Right atrium auricular region (tissue), 2 donors: ENCODE measurements around the gene KCNB1. TPM values are rescaled to one million over a fixed set of nuclear protein-coding genes. Genes with fewer than 3 reads are reported as not detected.

Experiments used
- DNase-seq: peaks from one replicate; pipeline ENCODE4 v3.0.0-alpha.2; 2019; ENCODE audit warnings: low spot score
- H3K27ac ChIP-seq, 2 donors: fragments of 200-600 bp; sonication (generic); 1 replicate in 1 of 2; 2 replicates in 1 of 2; pipeline ENCODE4 v1.5.1; 2016 to 2019
- H3K27me3 ChIP-seq, 2 donors: fragments of 200-600 bp; sonication (generic); one replicate each; pipeline versions ENCODE4 v1.5.1 to v1.6.0; 2017 to 2019
- H3K36me3 ChIP-seq: fragments of 200-600 bp; sonication (generic); one replicate; pipeline ENCODE4 v1.5.1; 2016
- H3K4me1 ChIP-seq, 2 donors: fragments of 200-600 bp; sonication (generic); one replicate each; pipeline versions ENCODE4 v1.5.1 to v1.6.0; 2017 to 2019
- H3K4me3 ChIP-seq, 2 donors: fragments of 200-600 bp; sonication (generic); 1 replicate in 1 of 2; 2 replicates in 1 of 2; pipeline ENCODE4 v1.5.1; 2017 to 2019; ENCODE audit warnings: mild to moderate bottlenecking in 1 of 2, moderate library complexity in 1 of 2
- H3K9me3 ChIP-seq, 2 donors: fragments of 200-600 bp; sonication (generic); one replicate each; pipeline ENCODE4 v1.5.1; 2019
- total RNA-seq, 2 donors: library from RNA; depleted of rRNA; stranded (reverse); fragments of >200 nt; gene quantifications; one replicate each; pipeline ENCODE4 v1.1.0, GENCODE V29; 2016
- TF ChIP-seq, protein P1 (sequence below), 2 donors: fragments of 200-600 bp; sonication (generic); IDR thresholded peaks; one replicate each; pipeline ENCODE4 v1.5.1; 2019; ENCODE audit warnings: antibody characterized with exemption in 2 of 2

The KCNB1 gene
- total RNA-seq, 2 donors from 2014 or later: 1.4 to 2.7 TPM

DNA sequence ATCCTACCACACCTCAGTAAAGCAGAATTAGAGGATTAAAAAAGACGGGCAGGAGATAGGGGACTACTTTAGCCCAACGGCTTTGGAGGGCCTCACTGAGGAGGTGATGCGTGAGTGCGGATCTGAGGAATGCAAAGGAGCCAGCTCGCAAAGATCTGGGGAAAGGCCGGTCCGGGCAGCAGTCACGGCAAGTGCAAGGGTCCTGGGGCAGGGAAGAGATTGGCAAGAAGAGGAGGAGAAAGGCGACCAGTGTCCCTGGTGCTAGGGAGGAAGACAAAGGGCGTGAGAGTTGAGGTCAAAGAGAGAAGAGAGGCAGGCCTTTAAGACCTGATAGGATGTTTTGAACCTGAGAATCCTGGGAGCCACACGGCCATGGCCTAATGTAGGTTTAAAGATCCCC is 86.8 kb downstream of the KCNB1 start:
- TF ChIP-seq, protein P1, sequence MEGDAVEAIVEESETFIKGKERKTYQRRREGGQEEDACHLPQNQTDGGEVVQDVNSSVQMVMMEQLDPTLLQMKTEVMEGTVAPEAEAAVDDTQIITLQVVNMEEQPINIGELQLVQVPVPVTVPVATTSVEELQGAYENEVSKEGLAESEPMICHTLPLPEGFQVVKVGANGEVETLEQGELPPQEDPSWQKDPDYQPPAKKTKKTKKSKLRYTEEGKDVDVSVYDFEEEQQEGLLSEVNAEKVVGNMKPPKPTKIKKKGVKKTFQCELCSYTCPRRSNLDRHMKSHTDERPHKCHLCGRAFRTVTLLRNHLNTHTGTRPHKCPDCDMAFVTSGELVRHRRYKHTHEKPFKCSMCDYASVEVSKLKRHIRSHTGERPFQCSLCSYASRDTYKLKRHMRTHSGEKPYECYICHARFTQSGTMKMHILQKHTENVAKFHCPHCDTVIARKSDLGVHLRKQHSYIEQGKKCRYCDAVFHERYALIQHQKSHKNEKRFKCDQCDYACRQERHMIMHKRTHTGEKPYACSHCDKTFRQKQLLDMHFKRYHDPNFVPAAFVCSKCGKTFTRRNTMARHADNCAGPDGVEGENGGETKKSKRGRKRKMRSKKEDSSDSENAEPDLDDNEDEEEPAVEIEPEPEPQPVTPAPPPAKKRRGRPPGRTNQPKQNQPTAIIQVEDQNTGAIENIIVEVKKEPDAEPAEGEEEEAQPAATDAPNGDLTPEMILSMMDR (IDR thresholded peaks at IDR 0.05): no peak
- Histone ChIP-seq H3K36me3 (no peaks in the 10 kb centered on the region), H3K4me1 (peaks cover 0 to 20% of the 10 kb centered on the region in 2 donors), H3K27ac (no peak overlapping the region), H3K27me3 (no peaks in the 10 kb centered on the region), H3K9me3 (no peaks in the 10 kb centered on the region), H3K4me3 (no peak overlapping the region)
- no peak for DNase-seq

DNA sequence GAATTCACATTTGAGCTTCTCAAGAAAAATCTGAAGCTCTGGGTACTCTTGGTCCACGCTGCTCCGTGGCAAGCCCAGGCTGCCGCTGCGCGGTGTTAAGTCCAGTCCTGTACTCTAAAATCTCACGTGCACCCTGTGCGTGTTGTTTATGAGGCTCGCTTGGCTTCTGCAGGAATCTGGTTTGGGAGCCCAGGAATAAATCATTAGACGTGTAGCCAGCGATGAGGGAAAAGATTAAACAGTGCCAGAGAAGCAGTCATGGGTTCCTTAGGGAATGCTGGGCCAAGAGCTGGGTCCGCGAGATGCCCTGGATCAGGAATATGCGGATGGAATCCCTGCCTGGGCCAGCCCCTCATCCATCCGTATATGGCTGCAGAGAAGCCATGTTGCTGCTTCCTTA is 87.3 kb downstream of the KCNB1 start:
- H3K27ac ChIP-seq: no peak overlapping the region
- peaks cover 0 to 15% of the 10 kb centered on the region in 2 donors for H3K4me1 ChIP-seq
- TF ChIP-seq, protein P1 (IDR thresholded peaks at IDR 0.05): no peak
- H3K9me3 ChIP-seq: no peaks in the 10 kb centered on the region
- no peaks in the 10 kb centered on the region for H3K27me3 ChIP-seq
- H3K4me3 ChIP-seq: no peak overlapping the region
- no peaks in the 10 kb centered on the region for H3K36me3 ChIP-seq
- no peak for DNase-seq

DNA sequence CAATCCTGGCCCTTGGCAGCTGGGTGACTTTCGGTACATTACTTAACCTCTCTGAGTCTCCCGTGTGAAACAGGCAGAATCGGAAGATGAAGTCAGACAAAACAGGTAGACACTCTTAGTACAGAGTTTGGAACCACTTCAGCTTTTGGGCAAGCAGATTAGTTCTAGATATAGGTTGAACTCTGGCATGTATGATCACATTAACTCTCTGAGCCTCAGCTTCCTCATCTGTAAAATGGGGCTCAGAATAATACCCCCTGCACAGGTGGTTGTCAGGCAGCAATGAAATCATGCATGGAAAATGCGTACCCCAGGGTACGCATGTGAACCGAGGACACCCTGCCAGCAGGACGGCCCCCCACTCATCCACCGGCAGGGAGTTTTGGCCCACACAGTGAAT is 87.7 kb downstream of the KCNB1 start:
- no peaks in the 10 kb centered on the region for H3K36me3 ChIP-seq
- no peak for DNase-seq
- H3K27ac ChIP-seq: no peak overlapping the region
- H3K4me1 ChIP-seq: peaks cover 0 to 11% of the 10 kb centered on the region in 2 donors
- H3K9me3 ChIP-seq: no peaks in the 10 kb centered on the region
- no peak overlapping the region for H3K4me3 ChIP-seq
- TF ChIP-seq, protein P1 (IDR thresholded peaks at IDR 0.05): no peak
- no peaks in the 10 kb centered on the region for H3K27me3 ChIP-seq

DNA sequence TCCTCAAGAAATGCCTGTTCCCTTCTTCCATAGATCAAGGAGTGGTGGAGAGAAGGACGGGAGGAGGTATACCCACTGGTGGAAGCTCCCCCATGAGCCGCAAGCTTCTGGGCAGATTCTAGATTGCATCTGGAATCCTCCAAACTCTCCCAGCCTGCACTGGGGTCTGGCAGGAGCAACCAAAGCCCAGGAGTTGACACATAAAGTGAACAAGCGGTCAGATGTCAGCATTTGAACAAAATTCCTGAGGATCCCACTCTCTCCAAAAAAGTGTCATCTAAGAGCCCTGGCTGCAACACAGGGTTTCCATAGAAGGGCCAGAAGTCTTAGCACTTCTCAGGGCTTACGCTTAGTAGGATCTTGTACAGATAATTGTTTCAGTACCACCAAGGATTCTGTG is 88.2 kb downstream of the KCNB1 start:
- peaks cover 0 to 9% of the 10 kb centered on the region in 2 donors for H3K4me1 ChIP-seq
- no peak for DNase-seq
- no peaks in the 10 kb centered on the region for H3K27me3 ChIP-seq
- TF ChIP-seq, protein P1 (IDR thresholded peaks at IDR 0.05): no peak
- no peaks in the 10 kb centered on the region for H3K36me3 ChIP-seq
- H3K9me3 ChIP-seq: no peaks in the 10 kb centered on the region
- no peak overlapping the region for H3K4me3 ChIP-seq
- H3K27ac ChIP-seq: no peak overlapping the region

DNA sequence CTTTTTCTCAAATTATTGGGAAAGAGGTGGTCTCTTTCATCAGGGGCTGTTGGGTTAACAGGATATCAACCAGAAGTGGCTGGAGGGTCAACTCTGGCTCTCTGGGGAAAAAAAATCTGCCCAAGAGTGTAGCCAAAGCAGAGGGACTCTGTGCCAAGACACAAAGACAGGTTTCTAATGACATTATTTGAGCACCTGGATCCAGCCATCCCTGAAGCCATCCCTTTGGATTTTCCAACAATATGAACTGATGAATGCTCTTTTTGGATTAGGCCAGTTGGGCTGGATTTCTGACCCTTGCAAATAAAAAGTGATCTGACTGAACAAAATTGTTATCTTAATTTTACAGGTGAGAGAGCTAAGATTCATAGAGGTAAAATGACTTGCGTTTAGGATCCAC is 88.7 kb downstream of the KCNB1 start:
- H3K4me1 ChIP-seq: peaks cover 0 to 9% of the 10 kb centered on the region in 2 donors
- H3K4me3 ChIP-seq: no peak overlapping the region
- H3K27me3 ChIP-seq: no peaks in the 10 kb centered on the region
- no peak overlapping the region for H3K27ac ChIP-seq
- DNase-seq: no peak
- no peaks in the 10 kb centered on the region for H3K9me3 ChIP-seq
- H3K36me3 ChIP-seq: no peaks in the 10 kb centered on the region
- TF ChIP-seq, protein P1 (IDR thresholded peaks at IDR 0.05): no peak

DNA sequence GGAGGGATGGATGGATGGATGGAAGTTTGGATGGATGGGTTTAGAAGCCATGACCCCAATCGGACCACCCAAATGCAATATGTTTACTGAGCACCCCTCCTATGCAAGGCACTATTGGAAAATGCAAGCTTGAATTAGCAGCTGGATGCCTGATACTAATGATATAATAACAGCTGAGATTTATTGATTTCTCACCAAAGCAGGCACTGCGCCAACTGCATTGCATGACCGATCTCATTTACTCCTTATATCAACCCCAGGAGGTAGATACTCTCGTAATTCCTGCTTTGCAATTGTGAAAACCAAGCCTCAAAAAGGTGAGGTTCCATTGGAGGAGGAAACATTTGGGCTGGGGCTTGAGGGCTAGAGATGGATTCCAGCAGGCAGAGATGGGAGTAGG is 89.7 kb downstream of the KCNB1 start:
- TF ChIP-seq, protein P1 (IDR thresholded peaks at IDR 0.05): no peak
- Histone ChIP-seq H3K36me3 (no peaks in the 10 kb centered on the region), H3K9me3 (no peaks in the 10 kb centered on the region), H3K27me3 (no peaks in the 10 kb centered on the region), H3K27ac (no peak overlapping the region), H3K4me3 (no peak overlapping the region), H3K4me1 (peaks cover 0 to 11% of the 10 kb centered on the region in 2 donors)
- no peak for DNase-seq
